ENCODE data around the gene XPC. TPM values are rescaled to one million over a fixed set of nuclear protein-coding genes. Genes with fewer than 3 reads are reported as not detected.

Gene XPC
- total and polyA plus RNA-seq, 7 donors = 5.3 to 19.5 (median 15.1) TPM

DNA sequence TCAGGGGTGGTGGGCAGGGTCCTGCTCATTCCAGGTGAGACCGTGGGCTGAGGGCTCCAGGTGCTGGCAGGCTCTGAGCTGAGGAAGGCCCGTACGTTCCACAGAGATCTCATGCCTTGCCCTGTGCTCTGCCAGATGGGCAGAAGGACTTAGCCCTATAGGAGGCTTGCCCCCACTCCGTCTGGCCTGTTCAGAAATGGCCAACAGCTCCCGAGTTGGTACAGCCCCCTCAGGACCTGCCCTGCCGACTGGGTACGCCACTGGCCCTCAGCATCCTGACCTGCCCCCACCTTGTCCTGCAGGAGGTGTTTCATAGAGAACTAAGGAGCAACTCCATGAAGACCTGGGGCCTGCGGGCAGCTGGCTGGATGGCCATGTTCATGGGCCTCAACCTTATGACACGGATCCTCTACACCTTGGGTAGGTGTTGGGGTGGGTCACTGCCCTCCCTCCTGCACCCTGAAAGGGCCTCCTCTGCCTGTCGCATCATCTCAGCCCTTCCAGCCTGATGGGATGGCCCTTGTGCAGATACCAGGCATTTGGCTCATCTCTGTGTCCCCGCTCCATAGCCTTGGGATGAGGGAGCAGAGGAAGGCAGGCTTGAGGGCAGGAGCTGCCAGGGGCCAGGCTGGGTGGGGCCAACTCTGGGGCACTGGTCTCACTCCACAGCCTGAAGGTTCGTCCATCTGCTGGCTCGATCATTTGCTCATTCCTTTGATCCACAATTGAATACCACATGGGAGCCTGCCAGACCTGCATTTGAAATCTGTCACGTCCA is 39.3 kb downstream of the XPC start:
- Histone ChIP-seq H3K36me3 (ENCODE audit: insufficient read depth in 1 of 2, low read depth in 1 of 2) (peaks cover 4 to 90% of the 10 kb centered on the region in 2 donors), H3K27me3 (ENCODE audit: insufficient read depth in 3 of 3, low read length in 2 of 3) (no peaks in the 10 kb centered on the region), H3K4me3 (no peak overlapping the region), H3K27ac (no peak overlapping the region), H3K4me1 (peaks cover 39% of the 10 kb centered on the region), H3K9me3 (no peaks in the 10 kb centered on the region)
- ATAC-seq = no peak
- TF ChIP-seq CTCF (IDR thresholded peaks at IDR 0.05) = no peak
- DNase-seq = no peak
- WGBS, 3 donors = 81 to 92% (median 85%) methylated on average over 14 of the region's 14 CpGs
- intact Hi-C loops (cut with DNase I) = no loop called here

DNA sequence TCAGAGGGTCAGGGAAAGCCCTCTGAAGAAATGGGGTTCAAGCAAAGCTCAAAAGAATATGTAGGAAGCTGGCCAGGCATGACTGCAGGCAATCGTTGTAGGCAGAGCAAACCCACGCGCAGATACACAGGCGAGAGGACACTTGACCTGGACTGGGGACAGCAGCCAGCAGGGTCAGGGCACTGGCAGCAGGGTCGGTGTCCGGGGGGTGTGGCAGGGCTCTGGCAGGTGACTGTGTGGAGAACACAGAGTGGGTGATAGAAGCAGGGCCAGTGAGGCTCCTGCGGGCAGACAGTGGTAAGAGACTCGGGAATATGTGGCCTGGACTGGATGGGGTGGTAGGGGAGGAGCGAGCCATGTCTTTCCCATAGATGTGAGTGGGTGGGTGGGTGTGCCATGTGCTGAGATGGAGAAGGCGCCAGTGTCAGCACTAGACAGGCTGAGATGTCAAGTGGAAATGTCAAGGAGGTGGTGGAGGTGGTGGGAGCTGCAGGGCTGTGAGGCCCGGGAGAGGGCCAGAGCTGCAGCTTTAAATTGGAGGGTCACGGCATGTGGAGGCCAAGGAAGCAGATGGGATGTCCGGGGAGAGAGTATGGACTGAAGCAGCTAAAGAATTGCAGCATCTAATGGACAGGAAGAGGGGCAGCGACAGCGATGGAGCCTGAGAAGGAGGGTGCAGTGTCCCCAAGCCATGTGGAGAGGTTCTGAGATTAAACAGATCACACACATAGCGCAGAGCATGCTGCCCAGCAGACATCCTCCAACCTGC is 40.1 kb downstream of the XPC start:
- H3K4me1 ChIP-seq = peaks cover 31% of the 10 kb centered on the region
- H3K27me3 ChIP-seq (ENCODE audit: insufficient read depth in 3 of 3, low read length in 2 of 3) = no peaks in the 10 kb centered on the region
- no peak for ATAC-seq
- peaks cover 6 to 97% of the 10 kb centered on the region in 2 donors for H3K36me3 ChIP-seq (ENCODE audit: insufficient read depth in 1 of 2, low read depth in 1 of 2)
- H3K9me3 ChIP-seq = no peaks in the 10 kb centered on the region
- H3K4me3 ChIP-seq = no peak overlapping the region
- no peak for TF ChIP-seq CTCF (IDR thresholded peaks at IDR 0.05)
- intact Hi-C loops (cut with DNase I) = no loop called here
- 74 to 78% (median 75%) methylated on average over 16 of the region's 16 CpGs for WGBS, 3 donors
- peak overlapping the region; percentile 93 for H3K27ac ChIP-seq
- no peak for DNase-seq

GRCh38 chr3:14137445-14137844 is 41.0 kb downstream of the XPC start:
- DNase-seq (no peak), ATAC-seq (peak in 3 of 4 donors; percentile 36 to 51 (median 38))
- no peaks in the 10 kb centered on the region for H3K27me3 ChIP-seq (ENCODE audit: insufficient read depth in 3 of 3, low read length in 2 of 3)
- H3K9me3 ChIP-seq = no peaks in the 10 kb centered on the region
- 29 to 39% (median 31%) methylated on average over 3 of the region's 3 CpGs for WGBS, 3 donors
- peaks cover 10 to 97% of the 10 kb centered on the region in 2 donors for H3K36me3 ChIP-seq (ENCODE audit: insufficient read depth in 1 of 2, low read depth in 1 of 2)
- no peak for TF ChIP-seq CTCF (IDR thresholded peaks at IDR 0.05)
- H3K27ac ChIP-seq = peak overlapping the region; percentile 93
- H3K4me3 ChIP-seq = no peak overlapping the region
- intact Hi-C loops (cut with DNase I) = no loop called here
- peaks cover 29% of the 10 kb centered on the region for H3K4me1 ChIP-seq

DNA sequence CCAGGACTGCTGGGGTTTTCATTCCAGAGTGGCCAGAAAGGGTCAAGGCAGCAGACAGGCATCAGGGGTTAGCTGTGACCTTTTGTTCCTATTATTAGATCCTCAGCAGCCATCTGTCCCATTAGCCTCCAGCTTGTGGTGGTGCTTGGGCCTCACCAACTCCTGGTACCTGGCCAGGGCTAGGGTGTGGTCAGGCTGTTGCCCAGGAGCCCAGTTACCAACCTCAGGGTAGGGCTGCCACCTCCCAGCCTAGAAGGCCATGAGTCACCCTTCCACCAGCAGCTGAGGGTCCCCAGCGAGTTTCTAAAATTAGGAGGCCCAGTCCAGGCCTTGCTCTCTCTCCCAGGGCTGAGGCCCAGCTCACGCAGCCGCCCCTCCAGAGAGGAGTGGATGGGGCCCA is 41.4 kb downstream of the XPC start:
- no peaks in the 10 kb centered on the region for H3K9me3 ChIP-seq
- ATAC-seq (peak; percentile 84 to 94 (median 86)), DNase-seq (peak; percentile 71 to 94)
- intact Hi-C loops (cut with DNase I) = no loop called here
- H3K36me3 ChIP-seq (ENCODE audit: insufficient read depth in 1 of 2, low read depth in 1 of 2) = peaks cover 11 to 97% of the 10 kb centered on the region in 2 donors
- peak overlapping the region; percentile 18 for H3K4me3 ChIP-seq
- WGBS, 3 donors = 23 to 51% (median 28%) methylated on average over 3 of the region's 3 CpGs
- H3K27ac ChIP-seq = peak overlapping the region; percentile 93
- no peaks in the 10 kb centered on the region for H3K27me3 ChIP-seq (ENCODE audit: insufficient read depth in 3 of 3, low read length in 2 of 3)
- TF ChIP-seq CTCF (IDR thresholded peaks at IDR 0.05) = no peak
- H3K4me1 ChIP-seq = peaks cover 29% of the 10 kb centered on the region

Measured in psoas muscle (tissue), 8 donors.